Measurements from ENCODE around the gene PAIP2.

DNA sequence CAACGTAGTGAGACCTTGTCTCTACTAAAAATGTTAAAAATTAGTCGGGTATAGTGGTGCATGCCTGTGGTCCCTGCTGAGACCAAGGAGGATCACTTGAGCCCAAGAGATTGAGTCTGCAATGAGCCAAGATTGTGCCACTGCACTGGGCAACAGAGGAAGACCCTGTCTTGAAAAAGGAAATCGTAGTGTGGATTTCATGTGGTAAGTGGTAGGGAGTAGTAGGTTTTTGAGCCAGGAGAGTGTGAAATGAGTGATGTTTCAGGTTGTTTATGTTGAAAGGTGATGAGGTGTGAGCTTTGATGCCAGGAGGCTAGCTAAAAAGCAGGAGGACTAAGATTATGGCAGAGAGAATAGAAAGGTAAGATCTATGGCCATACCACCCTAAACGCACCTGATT lies 42.2 kb upstream of the PAIP2 start:
- TF ChIP-seq POLR2A (IDR thresholded peaks at IDR 0.05) (no peak), CTCF (IDR thresholded peaks at IDR 0.05) (no peak)
